IPS-18a (cell line): ENCODE results near the gene PTPN4.

Experiments
- H3K27ac ChIP-seq: one replicate; pipeline ENCODE4 v1.5.1; 2013; ENCODE audit warnings: low read length
- H3K27me3 ChIP-seq: one replicate; pipeline ENCODE4 v1.6.1; 2013; ENCODE audit warnings: mild to moderate bottlenecking, low read length; ENCODE audit not compliant: control insufficient read depth, insufficient read depth
- H3K36me3 ChIP-seq: one replicate; pipeline ENCODE4 v1.6.1; 2013; ENCODE audit warnings: low read depth, low read length; ENCODE audit not compliant: control insufficient read depth
- H3K4me1 ChIP-seq: one replicate; pipeline ENCODE4 v1.6.1; 2013; ENCODE audit warnings: low read depth, low read length; ENCODE audit not compliant: control insufficient read depth
- H3K4me3 ChIP-seq: one replicate; pipeline ENCODE4 v1.5.1; 2013; ENCODE audit warnings: low read length
- H3K9ac ChIP-seq: one replicate; pipeline ENCODE4 v1.6.1; 2013; ENCODE audit warnings: mild to moderate bottlenecking, low read length, moderate library complexity
- H3K9me3 ChIP-seq: one replicate; pipeline ENCODE4 v1.6.1; 2013; ENCODE audit warnings: low read depth, low read length; ENCODE audit not compliant: control insufficient read depth

Gene PTPN4

GRCh38 chr2:119932809-119933208 lies 173.1 kb downstream of the PTPN4 start:
- H3K27ac ChIP-seq, result no peak overlapping the region
- H3K9ac ChIP-seq, result no peak overlapping the region
- no peak overlapping the region for H3K4me3 ChIP-seq
- H3K9me3 ChIP-seq, result no peaks in the 10 kb centered on the region
- no peaks in the 10 kb centered on the region for H3K27me3 ChIP-seq
- H3K36me3 ChIP-seq, result peaks cover 40% of the 10 kb centered on the region
- no peaks in the 10 kb centered on the region for H3K4me1 ChIP-seq

- no peak overlapping the region for H3K27ac ChIP-seq
- H3K27me3 ChIP-seq, result no peaks in the 10 kb centered on the region
- no peaks in the 10 kb centered on the region for H3K4me1 ChIP-seq
- H3K4me3 ChIP-seq, result no peak overlapping the region
- peaks cover 44% of the 10 kb centered on the region for H3K36me3 ChIP-seq
- H3K9me3 ChIP-seq, result no peaks in the 10 kb centered on the region
- H3K9ac ChIP-seq, result no peak overlapping the region
Observed at GRCh38 chr2:119934319-119934718, 174.6 kb downstream of the PTPN4 start.

DNA sequence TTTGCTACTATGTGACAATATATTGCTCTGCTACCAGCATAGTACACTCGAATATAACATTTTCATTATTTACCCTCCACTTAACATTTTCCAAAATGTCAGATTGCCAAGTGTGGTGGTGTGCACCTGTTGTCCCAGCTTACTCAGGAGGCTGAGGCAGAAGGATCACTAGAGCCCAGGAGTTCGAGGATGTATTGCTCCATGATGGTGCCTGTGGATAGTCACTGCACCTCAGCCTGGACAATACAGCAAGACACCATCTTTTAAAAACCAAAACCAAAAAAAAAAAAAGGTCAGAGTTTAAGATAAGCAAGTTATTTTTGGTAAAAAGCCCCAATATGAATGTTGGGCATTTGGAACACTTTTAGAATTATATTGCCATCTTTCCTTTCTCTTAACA lies 178.0 kb downstream of the PTPN4 start:
- H3K4me1 ChIP-seq, result no peaks in the 10 kb centered on the region
- H3K9ac ChIP-seq, result no peak overlapping the region
- H3K36me3 ChIP-seq, result peaks cover 51% of the 10 kb centered on the region
- no peak overlapping the region for H3K4me3 ChIP-seq
- H3K27me3 ChIP-seq, result no peaks in the 10 kb centered on the region
- H3K27ac ChIP-seq, result no peak overlapping the region
- no peaks in the 10 kb centered on the region for H3K9me3 ChIP-seq

GRCh38 chr2:119939915-119940314 lies 180.2 kb downstream of the PTPN4 start:
- Histone ChIP-seq H3K4me3 (no peak overlapping the region), H3K9ac (no peak overlapping the region), H3K9me3 (no peaks in the 10 kb centered on the region), H3K4me1 (no peaks in the 10 kb centered on the region), H3K27me3 (no peaks in the 10 kb centered on the region), H3K36me3 (peaks cover 41% of the 10 kb centered on the region), H3K27ac (no peak overlapping the region)

GRCh38 chr2:119940856-119941255 lies 181.1 kb downstream of the PTPN4 start:
- no peak overlapping the region for H3K4me3 ChIP-seq
- H3K9me3 ChIP-seq, result no peaks in the 10 kb centered on the region
- no peak overlapping the region for H3K27ac ChIP-seq
- H3K4me1 ChIP-seq, result no peaks in the 10 kb centered on the region
- H3K27me3 ChIP-seq, result no peaks in the 10 kb centered on the region
- no peak overlapping the region for H3K9ac ChIP-seq
- H3K36me3 ChIP-seq, result peaks cover 42% of the 10 kb centered on the region

GRCh38 chr2:119941388-119941787 lies 181.7 kb downstream of the PTPN4 start:
- no peak overlapping the region for H3K27ac ChIP-seq
- no peaks in the 10 kb centered on the region for H3K27me3 ChIP-seq
- no peaks in the 10 kb centered on the region for H3K9me3 ChIP-seq
- H3K9ac ChIP-seq, result no peak overlapping the region
- no peak overlapping the region for H3K4me3 ChIP-seq
- H3K36me3 ChIP-seq, result peaks cover 42% of the 10 kb centered on the region
- no peaks in the 10 kb centered on the region for H3K4me1 ChIP-seq

- H3K4me3 ChIP-seq, result no peak overlapping the region
- H3K27me3 ChIP-seq, result no peaks in the 10 kb centered on the region
- no peaks in the 10 kb centered on the region for H3K4me1 ChIP-seq
- no peaks in the 10 kb centered on the region for H3K9me3 ChIP-seq
- H3K27ac ChIP-seq, result no peak overlapping the region
- H3K9ac ChIP-seq, result no peak overlapping the region
- H3K36me3 ChIP-seq, result peaks cover 44% of the 10 kb centered on the region
Observed at GRCh38 chr2:119941981-119942513, 182.3 kb downstream of the PTPN4 start.

GRCh38 chr2:119943058-119943457 lies 183.3 kb downstream of the PTPN4 start:
- Histone ChIP-seq H3K4me1 (no peaks in the 10 kb centered on the region), H3K36me3 (peaks cover 43% of the 10 kb centered on the region), H3K4me3 (no peak overlapping the region), H3K9me3 (no peaks in the 10 kb centered on the region), H3K9ac (no peak overlapping the region), H3K27ac (no peak overlapping the region), H3K27me3 (no peaks in the 10 kb centered on the region)

DNA sequence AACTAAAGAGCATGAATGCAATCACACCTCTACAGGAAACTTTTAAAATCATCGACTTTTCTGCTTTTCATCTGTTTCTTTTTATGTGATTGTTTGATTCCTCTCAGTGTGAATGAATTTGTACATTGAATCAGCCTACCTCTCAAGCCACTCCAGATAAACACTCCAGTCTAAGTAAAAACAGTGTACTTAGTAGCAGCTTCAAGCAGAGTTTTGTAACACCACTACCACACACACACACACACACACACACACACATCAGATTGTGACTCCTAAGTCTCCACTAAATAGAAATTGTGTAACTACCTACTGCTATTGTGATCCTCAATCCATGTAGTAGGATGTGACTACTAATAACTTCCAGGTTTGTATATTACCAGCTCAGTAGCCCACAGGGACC lies 187.8 kb downstream of the PTPN4 start:
- no peak overlapping the region for H3K27ac ChIP-seq
- H3K9me3 ChIP-seq, result no peaks in the 10 kb centered on the region
- no peak overlapping the region for H3K4me3 ChIP-seq
- no peaks in the 10 kb centered on the region for H3K27me3 ChIP-seq
- H3K9ac ChIP-seq, result no peak overlapping the region
- no peaks in the 10 kb centered on the region for H3K4me1 ChIP-seq
- peaks cover 63% of the 10 kb centered on the region for H3K36me3 ChIP-seq

DNA sequence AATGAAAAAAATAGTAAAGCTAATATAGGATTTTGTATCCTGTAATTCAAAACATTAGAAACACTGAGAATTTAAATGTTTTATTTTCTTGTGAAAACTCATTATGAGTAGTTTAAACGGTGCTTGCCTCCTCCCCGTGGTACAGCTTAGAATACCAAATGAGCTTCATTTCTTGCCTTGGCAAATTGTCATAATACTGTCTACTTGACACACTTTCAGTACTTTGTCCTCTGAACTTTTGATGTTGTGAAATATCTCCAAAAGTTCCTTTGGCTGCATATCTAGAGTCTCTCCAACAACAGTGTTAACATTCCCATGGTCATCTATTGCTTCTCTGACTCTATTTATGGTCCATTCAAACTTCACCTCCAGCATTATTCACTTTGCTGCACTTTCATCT lies 191.2 kb downstream of the PTPN4 start:
- Histone ChIP-seq H3K9ac (no peak overlapping the region), H3K4me1 (no peaks in the 10 kb centered on the region)

DNA sequence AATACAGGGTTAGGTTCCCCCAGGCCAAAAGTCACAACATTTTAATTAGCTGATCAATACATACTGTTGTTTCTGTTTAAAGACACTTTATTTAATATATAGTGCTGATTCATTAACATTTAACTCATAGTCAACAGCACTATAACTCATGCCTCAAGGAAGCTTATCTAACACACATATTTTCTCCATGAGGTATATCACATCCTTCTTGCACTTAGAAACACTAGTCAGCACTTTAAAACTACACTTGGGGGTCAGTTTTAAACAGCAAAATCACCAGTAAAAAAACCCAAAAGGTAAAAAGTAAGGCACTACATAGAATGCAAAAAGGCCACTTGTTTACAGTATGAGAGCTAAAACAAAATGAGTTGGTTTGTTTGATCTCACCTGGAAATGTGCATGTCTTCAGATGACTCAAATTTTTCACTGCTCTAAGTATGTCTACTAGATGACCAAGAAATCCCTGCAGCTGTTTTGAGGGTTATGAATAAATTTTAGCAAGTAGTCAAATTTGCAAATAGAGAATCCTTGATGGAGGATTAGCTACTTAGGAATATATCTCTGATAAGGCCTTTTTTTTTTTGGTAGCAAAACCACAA lies 199.0 kb downstream of the PTPN4 start:
- Histone ChIP-seq H3K4me3 (no peak overlapping the region), H3K4me1 (no peaks in the 10 kb centered on the region), H3K36me3 (peaks cover 63% of the 10 kb centered on the region), H3K9ac (no peak overlapping the region), H3K27me3 (no peaks in the 10 kb centered on the region), H3K9me3 (peaks cover 16% of the 10 kb centered on the region), H3K27ac (no peak overlapping the region)

More for the DNA sequence above, 191.2 kb downstream of the PTPN4 start:
- no peak overlapping the region for H3K27ac ChIP-seq
- H3K36me3 ChIP-seq, result peaks cover 74% of the 10 kb centered on the region
- H3K4me3 ChIP-seq, result no peak overlapping the region
- H3K27me3 ChIP-seq, result no peaks in the 10 kb centered on the region
- H3K9me3 ChIP-seq, result no peaks in the 10 kb centered on the region

DNA sequence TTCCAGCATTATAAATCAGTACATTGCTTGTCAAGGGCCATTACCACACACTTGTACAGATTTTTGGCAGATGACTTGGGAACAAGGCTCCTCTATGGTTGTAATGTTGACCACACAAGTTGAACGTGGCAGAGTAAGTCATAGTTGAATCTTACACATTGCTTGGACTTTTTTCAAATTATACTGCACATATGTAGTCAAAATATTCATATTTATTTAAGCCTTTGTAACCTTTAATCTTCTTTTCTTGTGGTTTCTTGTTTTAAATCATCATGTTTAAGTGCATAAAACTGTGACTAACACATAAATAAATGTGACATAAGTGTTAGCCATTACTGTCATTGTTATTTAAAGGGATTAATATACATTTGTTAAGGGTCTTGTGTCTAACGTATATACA lies 201.1 kb downstream of the PTPN4 start:
- H3K9ac ChIP-seq, result no peak overlapping the region
- no peak overlapping the region for H3K4me3 ChIP-seq
- H3K27me3 ChIP-seq, result no peaks in the 10 kb centered on the region
- no peaks in the 10 kb centered on the region for H3K4me1 ChIP-seq
- H3K27ac ChIP-seq, result no peak overlapping the region
- H3K9me3 ChIP-seq, result peaks cover 16% of the 10 kb centered on the region
- peaks cover 69% of the 10 kb centered on the region for H3K36me3 ChIP-seq
